ENCODE results near the gene TRIM26. TPM values are rescaled to one million over a fixed set of nuclear protein-coding genes. Genes with fewer than 3 reads are reported as not detected.

TRIM26 gene
- total and polyA plus RNA-seq, 2 of the 8 experiments (the other 6 are each of a cell fraction or from before 2014, with no cell fraction given), result 21.5 to 32.3 TPM

DNA sequence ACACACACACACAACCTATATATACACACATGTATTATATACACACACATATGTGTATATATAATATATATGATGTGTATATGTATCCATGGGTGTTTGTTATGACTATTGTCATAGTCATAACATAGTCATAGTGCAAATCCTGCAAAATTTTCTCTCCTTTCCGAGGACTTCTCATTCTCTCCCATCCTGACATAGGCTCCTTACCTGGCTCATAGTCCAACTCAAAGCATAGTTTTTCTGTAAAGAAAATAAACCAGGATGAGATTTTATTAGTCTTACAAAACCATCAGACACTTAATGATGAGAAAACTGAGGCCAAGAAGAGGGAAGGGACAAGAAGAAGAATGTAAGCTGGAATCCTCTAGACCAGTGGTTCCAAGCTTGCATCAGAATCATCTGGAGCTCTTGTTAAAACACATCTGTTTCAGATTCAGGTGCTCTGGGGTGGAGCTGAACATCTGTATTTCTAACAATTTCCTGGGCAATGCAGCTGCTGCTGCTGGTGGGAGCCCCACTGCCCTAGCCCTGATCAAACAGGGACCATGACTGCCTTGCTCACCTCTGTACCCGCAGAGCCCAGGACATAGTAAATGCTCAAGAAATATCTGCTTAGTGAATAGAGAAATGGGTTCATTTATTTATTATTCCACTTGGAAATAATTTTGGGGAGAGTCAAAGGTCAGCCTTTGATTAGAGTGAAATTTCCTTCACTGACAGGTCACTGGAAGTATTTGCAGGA is 57.5 kb downstream of the TRIM26 start:
- no peak overlapping the region for H4K5ac ChIP-seq (ENCODE audit: insufficient read length, low read depth, low read length)
- no peak overlapping the region for H3K4ac ChIP-seq (replicated peaks; ENCODE audit: insufficient read length, low read depth, low read length)
- no peak overlapping the region for H2BK5ac ChIP-seq (ENCODE audit: low read depth, low read length)
- no peak overlapping the region for H2AFZ ChIP-seq (ENCODE audit: low read length)
- H3K56ac ChIP-seq (replicated peaks; ENCODE audit: insufficient read length, low read depth, low read length), result no peak overlapping the region
- H3K23ac ChIP-seq (ENCODE audit: insufficient read length), result no peak overlapping the region
- no peak overlapping the region for H4K8ac ChIP-seq (ENCODE audit: extremely low read depth, insufficient read depth, low read length)
- H2AK5ac ChIP-seq (ENCODE audit: low read depth, low read length), result no peak overlapping the region
- H3K4me3 ChIP-seq (ENCODE audit: extremely low read depth in 1 of 4, insufficient read depth in 2 of 4, low read depth in 3 of 4, low read length in 4 of 4), result no peak overlapping the region
- H3K4me2 ChIP-seq (ENCODE audit: insufficient read depth in 1 of 2, low read depth in 2 of 2, low read length in 2 of 2), result no peak overlapping the region
- no peaks in the 10 kb centered on the region for H3K4me1 ChIP-seq (replicated peaks in 1 of 4; ENCODE audit: control insufficient read depth in 3 of 4, insufficient read depth in 4 of 4, low read length in 3 of 4)
- no peak for TF ChIP-seq SIX5 (IDR thresholded peaks at IDR 0.05; ENCODE audit: low read depth, low read length)
- no peak for TF ChIP-seq SRF (IDR thresholded peaks at IDR 0.05; ENCODE audit: low read depth, low read length)
- no peak for TF ChIP-seq POU5F1 (IDR thresholded peaks at IDR 0.05; ENCODE audit: low read depth, low read length)
- no peak for TF ChIP-seq BRCA1 (IDR thresholded peaks at IDR 0.05; ENCODE audit: low read depth, low read length)
- TF ChIP-seq HDAC2 (IDR thresholded peaks at IDR 0.05; ENCODE audit: borderline replicate concordance in 1 of 2, low read depth in 2 of 2, low read length in 2 of 2), result no peak
- TF ChIP-seq CHD1 (IDR thresholded peaks at IDR 0.05; ENCODE audit: low read depth, low read length), result no peak
- H2BK15ac ChIP-seq (ENCODE audit: low read length), result no peak overlapping the region
- CTCF ChIA-PET (ENCODE audit: partially characterized antibody), result interaction anchor here (0.6 to 6.9 kb wide), 4 partner anchors 10 to 115 kb away, joined by 3 to 50 read pairs (median 6); no protein-coding TSS in a partner anchor
- no peak overlapping the region for H2BK20ac ChIP-seq (ENCODE audit: low read length)
- peaks cover 0 to 4% (median 1%) of the 10 kb centered on the region in 4 experiments; a peak in 4 of 7 replicates for H3K27me3 ChIP-seq (replicated peaks in 1 of 4; ENCODE audit: control insufficient read depth in 3 of 4, extremely low read depth in 1 of 4, insufficient read depth in 3 of 4, low read length in 3 of 4)
- FAIRE-seq (no peak), DNase-seq (ENCODE audit: low read depth in 1 of 2, low spot score in 2 of 2) (no peak)
- no peaks in the 10 kb centered on the region for H3K79me1 ChIP-seq (ENCODE audit: low read depth, low read length)
- H2BK120ac ChIP-seq (replicated peaks; ENCODE audit: low read depth, low read length), result no peak overlapping the region
- no peaks in the 10 kb centered on the region for H4K20me1 ChIP-seq (replicated peaks in 1 of 2; ENCODE audit: control insufficient read depth in 1 of 2, insufficient read depth in 2 of 2, low read length in 2 of 2)
- no peak overlapping the region for H3K27ac ChIP-seq (ENCODE audit: low read depth, low read length)
- H3K9ac ChIP-seq (replicated peaks in 1 of 4; ENCODE audit: extremely low read depth in 1 of 4, low read depth in 3 of 4, low read length in 3 of 4), result no peak overlapping the region
- WGBS, 2 experiments (ENCODE audit: extremely low coverage in 1 of 2, insufficient coverage in 1 of 2, insufficient read length in 1 of 2, insufficient replicate concordance in 2 of 2, low coverage in 1 of 2, low lambda C conversion rate in 2 of 2, missing lambda C conversion rate in 1 of 2), result 93% methylated on average over 2 of the region's 2 CpGs; no CpG with 5 or more reads in 1 of the 2 experiments
- no peak overlapping the region for H3K14ac ChIP-seq (ENCODE audit: insufficient read length)
- H3K9me3 ChIP-seq (ENCODE audit: insufficient read depth in 2 of 2, low read depth in 1 of 2, low read length in 1 of 2), result no peaks in the 10 kb centered on the region
- no peaks in the 10 kb centered on the region for H3K79me2 ChIP-seq (ENCODE audit: control insufficient read depth in 1 of 2, insufficient read depth in 2 of 2, low read length in 2 of 2)
- no peaks in the 10 kb centered on the region for H3K23me2 ChIP-seq (ENCODE audit: low read depth, low read length)
- H3K36me3 ChIP-seq (ENCODE audit: control insufficient read depth in 2 of 4, insufficient read depth in 4 of 4, low read length in 3 of 4), result no peaks in the 10 kb centered on the region
- no peak overlapping the region for H2BK12ac ChIP-seq (ENCODE audit: low read depth, low read length)
- POLR2A ChIA-PET (ENCODE audit: partially characterized antibody), result no interaction called here
- no peak overlapping the region for H4K91ac ChIP-seq (replicated peaks; ENCODE audit: insufficient read length, low read length)
- no peak overlapping the region for H3K18ac ChIP-seq (ENCODE audit: extremely low read depth, low read length)
